ENCODE results near the gene SYT15.

DNA sequence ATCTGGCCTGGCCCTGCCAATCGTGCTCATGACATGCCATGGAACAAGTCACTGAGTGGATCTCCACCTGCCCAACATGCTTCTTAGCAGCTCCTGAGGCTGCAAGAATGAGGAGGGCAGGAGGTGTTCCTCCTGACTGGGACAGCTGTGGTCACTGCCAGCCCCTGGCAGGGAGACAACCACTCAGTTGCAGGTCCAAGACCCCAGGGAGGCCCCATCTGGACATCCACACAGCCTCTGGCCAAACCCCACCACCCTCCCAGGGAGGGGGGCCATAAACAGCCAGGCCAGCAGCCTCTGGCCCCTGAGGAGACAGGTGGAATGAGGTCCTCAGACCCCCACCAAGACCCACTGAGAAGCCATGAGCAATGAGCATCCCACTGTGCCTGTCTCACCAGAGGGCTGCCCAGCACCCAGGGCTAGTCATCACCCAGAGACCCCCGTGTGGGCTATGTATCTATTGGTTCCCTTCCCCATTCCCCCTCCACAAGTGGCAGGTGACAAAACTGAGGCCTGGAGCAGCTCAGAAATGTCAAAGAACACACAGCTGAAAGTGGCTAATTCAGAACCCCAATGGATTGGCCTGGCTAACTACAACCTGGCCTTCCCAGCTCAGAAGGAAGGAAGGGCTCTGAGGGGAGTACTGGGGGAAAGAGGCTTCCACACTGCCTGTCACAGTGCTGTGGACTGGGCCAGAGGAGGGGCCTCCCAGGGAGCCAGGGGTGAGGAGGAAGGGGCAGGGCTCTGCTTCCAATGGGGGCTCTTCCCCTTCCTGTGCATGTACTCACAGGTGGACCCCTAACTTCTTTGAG is 25.5 kb upstream of the SYT15 start:
- TF ChIP-seq POLR2AphosphoS5 (IDR thresholded peaks at IDR 0.05; ENCODE audit: insufficient read depth in 1 of 2, low read depth in 1 of 2) = no peak
- TF ChIP-seq, protein P1, sequence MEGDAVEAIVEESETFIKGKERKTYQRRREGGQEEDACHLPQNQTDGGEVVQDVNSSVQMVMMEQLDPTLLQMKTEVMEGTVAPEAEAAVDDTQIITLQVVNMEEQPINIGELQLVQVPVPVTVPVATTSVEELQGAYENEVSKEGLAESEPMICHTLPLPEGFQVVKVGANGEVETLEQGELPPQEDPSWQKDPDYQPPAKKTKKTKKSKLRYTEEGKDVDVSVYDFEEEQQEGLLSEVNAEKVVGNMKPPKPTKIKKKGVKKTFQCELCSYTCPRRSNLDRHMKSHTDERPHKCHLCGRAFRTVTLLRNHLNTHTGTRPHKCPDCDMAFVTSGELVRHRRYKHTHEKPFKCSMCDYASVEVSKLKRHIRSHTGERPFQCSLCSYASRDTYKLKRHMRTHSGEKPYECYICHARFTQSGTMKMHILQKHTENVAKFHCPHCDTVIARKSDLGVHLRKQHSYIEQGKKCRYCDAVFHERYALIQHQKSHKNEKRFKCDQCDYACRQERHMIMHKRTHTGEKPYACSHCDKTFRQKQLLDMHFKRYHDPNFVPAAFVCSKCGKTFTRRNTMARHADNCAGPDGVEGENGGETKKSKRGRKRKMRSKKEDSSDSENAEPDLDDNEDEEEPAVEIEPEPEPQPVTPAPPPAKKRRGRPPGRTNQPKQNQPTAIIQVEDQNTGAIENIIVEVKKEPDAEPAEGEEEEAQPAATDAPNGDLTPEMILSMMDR (IDR thresholded peaks at IDR 0.05) = no peak

Measured in vagina (tissue), 2 donors.